Left ventricle myocardium inferior (tissue), 1 donor: ENCODE measurements around the gene USF3. TPM values are rescaled to one million over a fixed set of nuclear protein-coding genes. Genes with fewer than 3 reads are reported as not detected.

Experiments used
- DNase-seq: peaks from one replicate; pipeline ENCODE4 v3.0.0-alpha.2; 2020
- H3K27ac ChIP-seq: fragments of 200-600 bp; replicated peaks from 2 replicates; pipeline ENCODE4 v1.8.0; 2021
- H3K27me3 ChIP-seq: fragments of 200-600 bp; 2 replicates; pipeline ENCODE4 v1.8.0; 2021; ENCODE audit warnings: low read depth
- H3K36me3 ChIP-seq: fragments of 200-600 bp; 2 replicates; pipeline ENCODE4 v1.8.0; 2021
- H3K4me1 ChIP-seq: fragments of 200-600 bp; 2 replicates; pipeline ENCODE4 v1.8.0; 2021
- H3K4me3 ChIP-seq: fragments of 200-600 bp; 2 replicates; pipeline ENCODE4 v1.8.0; 2021; ENCODE audit warnings: mild to moderate bottlenecking, moderate library complexity
- H3K9me3 ChIP-seq: fragments of 200-600 bp; replicated peaks from 2 replicates; pipeline ENCODE4 v1.8.0; 2021
- intact Hi-C: fragments of 100-400 bp; cut with micrococcal nuclease; formaldehyde crosslinking; loops from one replicate; pipeline ENCODE4 v1.11.0; 2022
- total RNA-seq: library from RNA; stranded (reverse); fragmentation: NEBNext Ultra II Directional; extraction: Animal tissue kit (Norgen Biotek cat#: 25700); gene quantifications from one replicate; pipeline ENCODE4 v1.2.1, GENCODE V29; 2021
- TF ChIP-seq, protein P1 (sequence below): fragments of 200-600 bp; IDR thresholded peaks from 2 replicates; pipeline ENCODE4 v1.8.0; 2021; ENCODE audit warnings: antibody characterized with exemption, mild to moderate bottlenecking, borderline replicate concordance
- donor health status: DM: no; HTN: yes; CAD: no; lungs with severe emphysema.

The USF3 gene
- total RNA-seq, 1 donor from 2014 or later: 13.4 TPM

DNA sequence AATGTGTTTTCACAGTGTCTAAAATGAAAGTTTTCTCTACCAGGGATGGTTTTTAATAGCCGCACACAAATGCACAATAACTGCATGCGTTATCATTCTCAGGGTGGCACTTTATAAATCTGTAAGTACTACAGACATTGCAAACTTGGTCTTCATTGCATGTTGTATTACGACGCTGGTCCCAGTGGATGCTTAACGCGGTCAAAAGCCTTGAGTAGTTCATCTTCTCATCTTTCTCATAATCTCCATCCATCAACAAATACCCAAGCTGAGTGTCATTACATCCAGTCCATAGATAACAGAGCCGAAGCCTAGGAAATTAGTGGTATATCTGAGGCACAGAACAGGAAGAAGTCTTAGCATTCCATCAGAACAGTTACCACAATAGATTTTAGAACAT lies 72.6 kb downstream of the USF3 start:
- H3K36me3 ChIP-seq: no peaks in the 10 kb centered on the region
- no peaks in the 10 kb centered on the region for H3K9me3 ChIP-seq
- no peak overlapping the region for H3K27ac ChIP-seq
- peaks cover 8% of the 10 kb centered on the region for H3K4me1 ChIP-seq
- DNase-seq: no peak
- intact Hi-C loops: no loop called here
- TF ChIP-seq, protein P1, sequence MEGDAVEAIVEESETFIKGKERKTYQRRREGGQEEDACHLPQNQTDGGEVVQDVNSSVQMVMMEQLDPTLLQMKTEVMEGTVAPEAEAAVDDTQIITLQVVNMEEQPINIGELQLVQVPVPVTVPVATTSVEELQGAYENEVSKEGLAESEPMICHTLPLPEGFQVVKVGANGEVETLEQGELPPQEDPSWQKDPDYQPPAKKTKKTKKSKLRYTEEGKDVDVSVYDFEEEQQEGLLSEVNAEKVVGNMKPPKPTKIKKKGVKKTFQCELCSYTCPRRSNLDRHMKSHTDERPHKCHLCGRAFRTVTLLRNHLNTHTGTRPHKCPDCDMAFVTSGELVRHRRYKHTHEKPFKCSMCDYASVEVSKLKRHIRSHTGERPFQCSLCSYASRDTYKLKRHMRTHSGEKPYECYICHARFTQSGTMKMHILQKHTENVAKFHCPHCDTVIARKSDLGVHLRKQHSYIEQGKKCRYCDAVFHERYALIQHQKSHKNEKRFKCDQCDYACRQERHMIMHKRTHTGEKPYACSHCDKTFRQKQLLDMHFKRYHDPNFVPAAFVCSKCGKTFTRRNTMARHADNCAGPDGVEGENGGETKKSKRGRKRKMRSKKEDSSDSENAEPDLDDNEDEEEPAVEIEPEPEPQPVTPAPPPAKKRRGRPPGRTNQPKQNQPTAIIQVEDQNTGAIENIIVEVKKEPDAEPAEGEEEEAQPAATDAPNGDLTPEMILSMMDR: no peak
- H3K4me3 ChIP-seq: no peak overlapping the region
- H3K27me3 ChIP-seq: peaks cover 5% of the 10 kb centered on the region

DNA sequence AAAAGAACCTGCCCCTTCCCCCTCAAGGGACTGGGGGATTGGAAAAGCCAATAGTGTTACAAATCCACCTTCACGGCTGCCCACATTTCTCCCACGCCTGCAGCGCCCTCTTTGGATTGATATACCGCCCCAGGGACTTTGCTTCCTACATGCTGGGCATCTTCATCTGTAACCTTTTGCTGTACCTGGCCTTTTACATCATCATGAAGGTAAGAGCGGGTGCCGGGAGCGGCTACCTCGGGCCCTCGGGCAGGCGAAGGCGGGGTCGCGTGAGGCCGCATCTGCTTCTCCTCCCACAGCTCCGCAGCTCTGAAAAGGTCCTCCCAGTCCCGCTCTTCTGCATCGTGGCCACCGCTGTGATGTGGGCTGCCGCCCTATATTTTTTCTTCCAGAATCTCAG lies 73.1 kb downstream of the USF3 start:
- H3K36me3 ChIP-seq: no peaks in the 10 kb centered on the region

DNA sequence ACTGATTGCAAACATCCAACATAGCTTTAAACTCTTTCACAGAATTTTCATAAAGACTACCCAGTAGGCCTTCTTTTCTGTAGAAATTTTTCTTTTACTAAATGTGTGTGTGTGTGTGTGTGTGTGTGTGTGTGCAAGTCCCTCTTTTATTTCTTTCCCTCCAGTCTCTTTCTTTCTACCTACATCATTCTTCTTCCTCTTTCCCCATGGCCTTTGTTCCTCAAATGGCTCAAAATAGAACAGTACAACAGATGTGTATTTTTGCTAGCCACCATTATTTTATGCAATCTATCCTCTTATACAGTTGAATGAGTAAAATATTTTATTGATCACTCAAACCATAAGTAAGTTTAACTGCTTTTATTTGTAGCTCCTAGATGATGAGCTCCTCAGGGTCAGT lies 76.4 kb downstream of the USF3 start:
- H3K4me1 ChIP-seq: peaks cover 15% of the 10 kb centered on the region
- no peak overlapping the region for H3K4me3 ChIP-seq
- intact Hi-C loops: no loop called here
- H3K27ac ChIP-seq: no peak overlapping the region
- H3K9me3 ChIP-seq: no peaks in the 10 kb centered on the region
- H3K36me3 ChIP-seq: no peaks in the 10 kb centered on the region
- peaks cover 5% of the 10 kb centered on the region for H3K27me3 ChIP-seq
- TF ChIP-seq, protein P1: no peak
- DNase-seq: no peak

More for the DNA sequence above, 73.1 kb downstream of the USF3 start:
- no peak for DNase-seq
- H3K27ac ChIP-seq: no peak overlapping the region
- peaks cover 5% of the 10 kb centered on the region for H3K27me3 ChIP-seq
- TF ChIP-seq, protein P1: no peak
- intact Hi-C loops: no loop called here
- no peak overlapping the region for H3K4me3 ChIP-seq
- H3K9me3 ChIP-seq: no peaks in the 10 kb centered on the region
- H3K4me1 ChIP-seq: peaks cover 8% of the 10 kb centered on the region

DNA sequence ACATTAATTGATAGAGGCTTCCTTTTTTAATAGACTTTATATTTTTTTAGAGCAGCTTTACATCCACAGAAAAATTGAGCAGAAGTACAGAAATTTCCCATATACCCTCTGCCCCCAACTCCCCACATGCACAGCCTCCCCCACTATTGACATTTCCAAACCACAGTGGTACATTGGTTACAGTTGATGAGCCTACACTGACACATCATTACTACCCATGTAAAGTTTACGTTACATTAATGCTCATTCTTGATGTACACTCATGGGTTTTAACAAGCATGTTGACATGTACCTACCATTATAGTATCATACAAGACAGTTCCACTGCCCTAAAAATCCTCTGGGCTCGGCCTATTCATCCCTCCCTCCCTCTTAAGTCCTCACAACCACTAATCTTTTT lies 78.7 kb downstream of the USF3 start:
- intact Hi-C loops: no loop called here
- no peaks in the 10 kb centered on the region for H3K9me3 ChIP-seq
- H3K27me3 ChIP-seq: no peaks in the 10 kb centered on the region
- no peak overlapping the region for H3K27ac ChIP-seq
- peaks cover 28% of the 10 kb centered on the region for H3K4me1 ChIP-seq
- H3K36me3 ChIP-seq: no peaks in the 10 kb centered on the region
- H3K4me3 ChIP-seq: no peak overlapping the region
- TF ChIP-seq, protein P1: no peak
- DNase-seq: no peak

DNA sequence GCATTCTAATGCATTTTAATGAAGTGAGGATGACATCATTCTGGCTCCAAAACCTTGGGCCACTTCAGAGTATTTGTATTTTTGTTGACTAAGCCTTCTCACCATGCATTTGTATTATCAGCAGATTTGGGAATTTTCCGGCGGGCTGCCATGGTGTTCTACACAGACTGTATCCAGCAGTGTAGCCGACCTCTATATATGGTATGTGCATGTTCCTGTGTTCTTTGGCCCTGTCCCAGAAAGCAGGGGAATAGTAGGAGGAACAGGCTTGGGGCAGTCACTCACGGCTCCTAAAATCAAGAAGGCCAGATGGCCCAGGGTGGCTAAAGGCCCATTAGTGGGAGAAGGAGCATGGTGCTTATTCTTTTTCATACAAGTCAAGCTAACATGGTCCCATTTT lies 80.5 kb downstream of the USF3 start:
- peak; percentile 38 for DNase-seq
- TF ChIP-seq, protein P1: no peak

DNA sequence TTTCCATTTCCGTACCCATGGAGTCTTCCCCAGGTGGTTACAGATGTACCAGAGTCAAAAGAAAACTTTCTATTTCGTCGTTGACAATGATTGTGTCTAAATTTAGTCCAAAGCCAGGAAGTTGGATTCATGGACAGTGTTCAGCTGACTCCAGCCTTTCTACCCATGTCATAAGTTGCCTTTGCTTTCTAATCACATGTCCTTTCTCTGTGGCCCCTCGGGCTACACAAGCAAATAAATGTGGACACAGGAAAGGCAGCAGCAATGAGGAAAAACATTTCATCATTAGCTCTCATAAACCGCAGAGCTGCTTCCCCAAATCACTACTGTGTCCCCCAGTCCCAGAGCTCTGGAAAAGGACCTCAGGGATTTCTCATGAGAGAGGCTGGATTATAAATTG lies 82.0 kb downstream of the USF3 start:
- Histone ChIP-seq H3K27me3 (no peaks in the 10 kb centered on the region), H3K4me3 (peak overlapping the region; percentile 8), H3K4me1 (peaks cover 28% of the 10 kb centered on the region), H3K9me3 (no peaks in the 10 kb centered on the region), H3K27ac (peak overlapping the region; percentile 59), H3K36me3 (no peaks in the 10 kb centered on the region)
- TF ChIP-seq, protein P1: no peak
- DNase-seq: no peak
- intact Hi-C loops: no loop called here

More for the DNA sequence above, 80.5 kb downstream of the USF3 start:
- no peaks in the 10 kb centered on the region for H3K36me3 ChIP-seq
- H3K4me1 ChIP-seq: peaks cover 28% of the 10 kb centered on the region
- H3K4me3 ChIP-seq: no peak overlapping the region
- H3K9me3 ChIP-seq: no peaks in the 10 kb centered on the region
- intact Hi-C loops: no loop called here
- no peak overlapping the region for H3K27ac ChIP-seq
- H3K27me3 ChIP-seq: no peaks in the 10 kb centered on the region
